Spleen (tissue), 11 donors: ENCODE data around the gene S100A16. TPM values are rescaled to one million over a fixed set of nuclear protein-coding genes. Genes with fewer than 3 reads are reported as not detected.
"Not testable (repeated sequence)": the region's sequence is repeated elsewhere in the genome, so short reads cannot be mapped to it uniquely, and the experiment has no call there.

ENCODE experiments used
- DNase-seq: peaks from one replicate; pipeline ENCODE4 v3.0.0-alpha.2; 2020
- H3K27ac ChIP-seq, 8 donors: fragments of 200-600 bp; sonication (generic) in 7 of 8; 1 replicate in 4 of 8; 2 replicates in 4 of 8; pipeline versions ENCODE4 v1.5.0 to v1.8.0; 2016 to 2021; ENCODE audit warnings: inconsistent platforms in 4 of 8, mild to moderate bottlenecking in 4 of 8, moderate library complexity in 1 of 8
- H3K27me3 ChIP-seq, 7 donors: fragments of 200-600 bp; sonication (generic) in 6 of 7; replicated peaks in 1 of 7; 1 replicate in 4 of 7; 2 replicates in 3 of 7; pipeline versions ENCODE4 v1.5.0 to v1.8.0; 2016 to 2021; ENCODE audit warnings: inconsistent platforms in 3 of 7, mild to moderate bottlenecking in 1 of 7
- H3K36me3 ChIP-seq, 6 donors: fragments of 200-600 bp; sonication (generic) in 5 of 6; 1 replicate in 4 of 6; 2 replicates in 2 of 6; pipeline versions ENCODE4 v1.5.0 to v1.8.0; 2016 to 2021; ENCODE audit warnings: inconsistent platforms in 2 of 6
- H3K4me1 ChIP-seq, 6 donors: fragments of 200-600 bp; sonication (generic) in 5 of 6; 1 replicate in 3 of 6; 2 replicates in 3 of 6; pipeline versions ENCODE4 v1.5.0 to v1.8.0; 2016 to 2021; ENCODE audit warnings: inconsistent platforms in 3 of 6
- H3K4me3 ChIP-seq, 8 donors: fragments of 200-600 bp; sonication (generic) in 7 of 8; 1 replicate in 4 of 8; 2 replicates in 4 of 8; pipeline versions ENCODE4 v1.5.0 to v1.8.0; 2016 to 2021; ENCODE audit warnings: inconsistent platforms in 4 of 8, mild to moderate bottlenecking in 4 of 8, moderate library complexity in 2 of 8
- H3K9me3 ChIP-seq, 8 donors: fragments of 200-600 bp; sonication (generic) in 7 of 8; 1 replicate in 4 of 8; 2 replicates in 4 of 8; pipeline versions ENCODE4 v1.5.0 to v1.8.0; 2016 to 2021; ENCODE audit warnings: inconsistent platforms in 4 of 8
- POLR2A ChIP-seq, 3 donors: fragments of 450-650 bp; IDR thresholded peaks; one replicate each; pipeline ENCODE4 v1.5.1; 2017; ENCODE audit warnings: antibody characterized with exemption in 3 of 3, mild to moderate bottlenecking in 1 of 3
- POLR2AphosphoS5 ChIP-seq, 3 donors: sonication (generic); formaldehyde crosslinking; IDR thresholded peaks; one replicate each; pipeline ENCODE4 v1.5.1; 2017; ENCODE audit warnings: antibody characterized with exemption in 3 of 3
- WGBS, 5 donors: extraction: QIAGEN DNeasy Blood & Tissue Kit in 3 of 5; methylation state at CpG; one replicate each; pipeline versions ENCODE4 v1.1.5 to v1.1.7; 2013 to 2018; 5-methylcytosine and 5-hydroxymethylcytosine counted together
- intact Hi-C: fragments of 100-400 bp; cut with DNase I; formaldehyde crosslinking; loops from one replicate; pipeline ENCODE4 v1.15.0; 2023; ENCODE audit warnings: low total_unique reads
- polyA plus RNA-seq, 3 donors: library from polyadenylated mRNA; stranded (reverse); fragments of 200-250 nt; gene quantifications; one replicate each; pipeline ENCODE4 v1.2.1, GENCODE V29; 2013
- total RNA-seq, 7 donors: library from RNA; depleted of rRNA in 3 of 7; stranded (reverse); fragments of >200 nt in 3 of 7; fragmentation: NEBNext Ultra II Directional in 4 of 7; extraction: Animal tissue kit (Norgen Biotek cat#: 25700) in 4 of 7; gene quantifications; one replicate each; pipeline versions ENCODE4 v1.1.0 to v1.2.1, GENCODE V29; 2016 to 2021
- TF ChIP-seq, protein P1 (sequence below), 11 experiments: fragments of 200-600 bp in 7 of 11; fragments of 450-650 bp in 4 of 11; sonication (generic) in 4 of 11; IDR thresholded peaks in 8 of 11; conservative IDR thresholded peaks in 3 of 11; 1 replicate in 7 of 11; 2 replicates in 4 of 11; pipeline versions ENCODE4 v1.4.0 to v1.8.0; 2016 to 2021; ENCODE audit warnings: antibody characterized with exemption in 11 of 11, inconsistent platforms in 4 of 11, mild to moderate bottlenecking in 1 of 11
- donor health status: healthy with polysubstance abuse.
- donor health status: DM: no; HTN: no; CAD: no; lungs with moderate emphysema.
- donor health status: DM: no; HTN: no; CAD: no.
- donor health status: Bipolar disorder and iron deficiency.
- donor health status: healthy.
- donor health status: DM: no; HTN: no; CAD: no.
- donor health status: DM: yes; HTN: yes; CAD: no.

The S100A16 gene
- total and polyA plus RNA-seq, 10 donors: 52.0 to 111 (median 91.6) TPM

DNA sequence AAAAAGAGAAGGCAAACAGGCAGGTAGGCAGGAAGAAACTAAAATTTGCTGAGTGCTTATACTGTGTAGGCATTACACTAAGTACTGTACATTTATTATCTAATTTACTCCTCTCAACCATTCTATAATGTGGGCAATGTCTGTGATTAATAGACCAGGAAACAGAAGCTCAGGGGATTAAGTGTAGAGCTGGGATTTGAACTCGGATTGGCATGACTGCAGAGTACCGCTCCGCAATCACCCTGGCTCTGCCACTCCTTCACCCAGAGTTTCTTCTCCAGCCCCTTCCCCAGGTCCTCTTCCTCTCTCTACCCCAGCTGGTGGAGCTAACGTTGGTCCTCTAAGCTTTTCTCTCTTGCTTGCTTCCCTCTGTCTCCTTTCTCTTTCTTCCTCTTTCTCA, 35.8 kb downstream of the S100A16 start:
- no peak for DNase-seq
- Histone ChIP-seq H3K27me3 (peaks cover 0 to 18% (median 0%) of the 10 kb centered on the region in 7 donors), H3K9me3 (no peaks in the 10 kb centered on the region), H3K27ac (no peak overlapping the region), H3K4me3 (no peak overlapping the region), H3K36me3 (no peaks in the 10 kb centered on the region), H3K4me1 (peaks cover 7 to 30% (median 17%) of the 10 kb centered on the region in 6 donors)
- no peak for TF ChIP-seq POLR2AphosphoS5 (IDR thresholded peaks at IDR 0.05)
- TF ChIP-seq, protein P1, sequence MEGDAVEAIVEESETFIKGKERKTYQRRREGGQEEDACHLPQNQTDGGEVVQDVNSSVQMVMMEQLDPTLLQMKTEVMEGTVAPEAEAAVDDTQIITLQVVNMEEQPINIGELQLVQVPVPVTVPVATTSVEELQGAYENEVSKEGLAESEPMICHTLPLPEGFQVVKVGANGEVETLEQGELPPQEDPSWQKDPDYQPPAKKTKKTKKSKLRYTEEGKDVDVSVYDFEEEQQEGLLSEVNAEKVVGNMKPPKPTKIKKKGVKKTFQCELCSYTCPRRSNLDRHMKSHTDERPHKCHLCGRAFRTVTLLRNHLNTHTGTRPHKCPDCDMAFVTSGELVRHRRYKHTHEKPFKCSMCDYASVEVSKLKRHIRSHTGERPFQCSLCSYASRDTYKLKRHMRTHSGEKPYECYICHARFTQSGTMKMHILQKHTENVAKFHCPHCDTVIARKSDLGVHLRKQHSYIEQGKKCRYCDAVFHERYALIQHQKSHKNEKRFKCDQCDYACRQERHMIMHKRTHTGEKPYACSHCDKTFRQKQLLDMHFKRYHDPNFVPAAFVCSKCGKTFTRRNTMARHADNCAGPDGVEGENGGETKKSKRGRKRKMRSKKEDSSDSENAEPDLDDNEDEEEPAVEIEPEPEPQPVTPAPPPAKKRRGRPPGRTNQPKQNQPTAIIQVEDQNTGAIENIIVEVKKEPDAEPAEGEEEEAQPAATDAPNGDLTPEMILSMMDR (IDR thresholded peaks at IDR 0.05 in 8 of 11, conservative IDR thresholded peaks at IDR 0.05 in 3 of 11): no peak
- 38 to 62% (median 43%) methylated on average over 4 of the region's 4 CpGs for WGBS, 5 donors
- intact Hi-C loops: no loop called here

GRCh38 chr1:153575497-153575896, 37.4 kb downstream of the S100A16 start:
- peaks cover 8 to 37% (median 19%) of the 10 kb centered on the region in 6 donors for H3K4me1 ChIP-seq
- 79 to 84% (median 80%) methylated on average over 9 to 10 of the region's 10 CpGs for WGBS, 5 donors
- H3K27me3 ChIP-seq: peaks cover 0 to 18% (median 0%) of the 10 kb centered on the region in 7 donors
- H3K36me3 ChIP-seq, H3K4me3 ChIP-seq, H3K9me3 ChIP-seq, intact Hi-C loops, H3K27ac ChIP-seq, DNase-seq: not testable (repeated sequence)

- Histone ChIP-seq H3K4me1 (peaks cover 8 to 37% (median 19%) of the 10 kb centered on the region in 6 donors), H3K27me3 (peaks cover 0 to 18% (median 0%) of the 10 kb centered on the region in 7 donors)
- intact Hi-C loops, H3K27ac ChIP-seq, H3K36me3 ChIP-seq, H3K9me3 ChIP-seq, H3K4me3 ChIP-seq: not testable (repeated sequence)
- peak; percentile 62 for DNase-seq
- 88 to 95% (median 93%) methylated on average over 16 to 35 of the region's 35 CpGs for WGBS, 5 donors
Measured at GRCh38 chr1:153575081-153575491, 37.9 kb downstream of the S100A16 start.

GRCh38 chr1:153573351-153573750, 39.6 kb downstream of the S100A16 start:
- WGBS, 5 donors: 39 to 65% (median 56%) methylated on average over 3 of the region's 3 CpGs
- H3K9me3 ChIP-seq: no peaks in the 10 kb centered on the region
- H3K4me1 ChIP-seq: peaks cover 13 to 48% (median 25%) of the 10 kb centered on the region in 6 donors
- intact Hi-C loops: loop anchor here (5.0 kb wide), 1 partner anchor 44 kb away; the partner anchor contains the start of gene S100A14
- H3K27ac ChIP-seq: peak overlapping the region in 7 of 8 donors; percentile 39 to 71 (median 57)
- no peak for TF ChIP-seq POLR2AphosphoS5 (IDR thresholded peaks at IDR 0.05)
- TF ChIP-seq, protein P1 (IDR thresholded peaks at IDR 0.05 in 8 of 11, conservative IDR thresholded peaks at IDR 0.05 in 3 of 11): no peak
- TF ChIP-seq POLR2A (IDR thresholded peaks at IDR 0.05): no peak
- H3K36me3 ChIP-seq: no peaks in the 10 kb centered on the region
- no peak for DNase-seq
- H3K4me3 ChIP-seq: no peak overlapping the region
- peaks cover 0 to 18% (median 0%) of the 10 kb centered on the region in 7 donors for H3K27me3 ChIP-seq

DNA sequence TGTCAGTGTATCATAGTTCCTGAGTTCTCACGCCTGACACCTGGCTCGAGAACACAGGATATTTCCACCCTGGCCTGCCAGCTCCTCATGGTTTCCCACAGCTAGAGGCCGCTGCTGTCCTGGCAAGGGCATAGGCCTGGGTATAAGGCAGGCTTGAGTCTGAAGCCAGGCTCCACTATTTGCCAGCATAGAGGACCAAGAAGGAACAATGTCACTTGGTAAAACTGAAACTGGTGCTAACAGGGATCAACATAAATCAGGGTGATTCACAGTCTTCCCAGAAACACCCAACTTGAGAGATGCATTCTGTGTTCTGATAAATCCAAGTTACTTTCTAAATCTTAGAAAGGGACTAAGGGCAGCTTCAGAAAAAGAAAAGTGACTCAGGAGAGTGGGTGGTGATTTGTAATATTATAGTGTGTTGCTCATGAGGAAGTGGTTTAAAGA, 40.3 kb downstream of the S100A16 start:
- H3K36me3 ChIP-seq: no peaks in the 10 kb centered on the region
- TF ChIP-seq, protein P1 (IDR thresholded peaks at IDR 0.05 in 8 of 11, conservative IDR thresholded peaks at IDR 0.05 in 3 of 11): peak; percentile 53 to 92 (median 84)
- TF ChIP-seq POLR2AphosphoS5 (IDR thresholded peaks at IDR 0.05): peak in 2 of 3 donors; percentile 62 to 66
- TF ChIP-seq POLR2A (IDR thresholded peaks at IDR 0.05): no peak
- H3K27me3 ChIP-seq: peaks cover 0 to 13% (median 0%) of the 10 kb centered on the region in 7 donors
- H3K4me1 ChIP-seq: peaks cover 18 to 54% (median 30%) of the 10 kb centered on the region in 6 donors
- no peak overlapping the region for H3K4me3 ChIP-seq
- DNase-seq: peak; percentile 91
- intact Hi-C loops: loop anchor here (5.0 kb wide), 1 partner anchor 45 kb away; the partner anchor contains the start of gene S100A14
- 5 to 14% (median 8%) methylated on average over 3 of the region's 3 CpGs for WGBS, 5 donors
- peak overlapping the region; percentile 29 to 71 (median 54) for H3K27ac ChIP-seq
- no peaks in the 10 kb centered on the region for H3K9me3 ChIP-seq
